Measurements from ENCODE around the gene PTP4A2.
"Not testable (repeated sequence)": the region's sequence is repeated elsewhere in the genome, so short reads cannot be mapped to it uniquely, and the experiment has no call there.

PTP4A2 gene

DNA sequence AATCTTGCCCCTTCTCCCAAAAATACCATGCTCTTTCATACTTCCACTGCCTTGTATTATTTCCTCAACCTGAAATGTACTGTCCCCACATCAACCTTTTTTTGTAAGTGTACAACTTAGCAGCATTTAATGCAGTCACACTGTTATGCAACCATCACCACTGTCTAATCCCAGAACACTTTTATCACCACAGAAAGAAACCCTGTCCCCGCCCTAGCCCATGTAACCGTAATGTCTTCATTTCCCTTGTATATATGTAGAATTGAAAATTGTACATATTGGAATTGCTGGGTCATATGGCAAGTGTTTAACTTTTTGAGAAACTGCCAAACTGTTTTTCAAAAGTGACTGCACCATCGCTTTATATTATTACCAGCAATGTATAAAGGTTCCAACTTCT is 37.4 kb downstream of the PTP4A2 start:
- Histone ChIP-seq H3K9me3 (ENCODE audit: low read depth, low read length) (no peaks in the 10 kb centered on the region), H3K27ac (no peak overlapping the region), H3K9ac (ENCODE audit: insufficient read length) (no peak overlapping the region), H3K4me3 (no peak overlapping the region), H3K36me3 (ENCODE audit: insufficient read depth, low read length) (peaks cover under 1% of the 10 kb centered on the region; the same call in 1 of the 2 replicates)
- no peak for DNase-seq (ENCODE audit: low read depth, low spot score)
- TF ChIP-seq POLR2AphosphoS5 (IDR thresholded peaks at IDR 0.05; ENCODE audit: borderline replicate concordance, low read depth, low read length) (no peak), EZH2 (IDR thresholded peaks at IDR 0.05) (no peak), FOXP2 (optimal IDR thresholded peaks at IDR 0.05; ENCODE audit: control extremely low read depth, extremely low read length, insufficient read depth) (no peak)

DNA sequence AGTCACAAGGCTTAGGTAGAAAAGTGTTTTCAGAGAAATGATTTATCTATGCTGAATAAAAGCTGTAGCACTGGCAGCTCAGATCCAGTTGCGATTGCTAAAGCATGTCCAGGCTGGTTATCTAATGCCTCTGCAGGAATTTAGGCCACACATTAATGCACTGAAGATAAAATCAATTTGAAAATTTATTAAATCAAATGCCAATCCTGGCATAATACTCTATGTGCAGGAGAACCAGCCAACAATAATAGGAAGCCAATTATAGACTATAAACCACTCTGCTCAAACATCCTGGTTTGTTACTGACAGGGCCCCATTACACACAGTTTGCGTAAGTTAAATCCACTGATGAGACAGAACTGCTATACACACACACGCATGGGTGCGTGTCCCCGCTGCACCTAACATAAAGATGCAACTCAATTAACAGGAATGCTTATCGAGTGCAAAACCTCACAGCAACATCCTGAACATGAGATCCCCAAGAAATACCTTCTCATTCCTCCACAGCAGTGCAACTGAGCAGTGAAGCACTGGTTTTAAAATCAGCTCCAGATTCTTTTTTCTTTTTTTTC is 40.6 kb downstream of the PTP4A2 start:
- TF ChIP-seq EZH2 (IDR thresholded peaks at IDR 0.05) (no peak), POLR2AphosphoS5 (IDR thresholded peaks at IDR 0.05; ENCODE audit: borderline replicate concordance, low read depth, low read length) (no peak), FOXP2 (optimal IDR thresholded peaks at IDR 0.05; ENCODE audit: control extremely low read depth, extremely low read length, insufficient read depth) (no peak)
- Histone ChIP-seq H3K4me3 (no peak overlapping the region), H3K27ac (0 out of 2 replicates have a peak overlapping the region, but pooled peaks have one; percentile 7), H3K9ac (ENCODE audit: insufficient read length) (no peak overlapping the region), H3K9me3 (ENCODE audit: low read depth, low read length) (no peaks in the 10 kb centered on the region), H3K36me3 (ENCODE audit: insufficient read depth, low read length) (no peaks in the 10 kb centered on the region)
- DNase-seq (ENCODE audit: low read depth, low spot score), result no peak

DNA sequence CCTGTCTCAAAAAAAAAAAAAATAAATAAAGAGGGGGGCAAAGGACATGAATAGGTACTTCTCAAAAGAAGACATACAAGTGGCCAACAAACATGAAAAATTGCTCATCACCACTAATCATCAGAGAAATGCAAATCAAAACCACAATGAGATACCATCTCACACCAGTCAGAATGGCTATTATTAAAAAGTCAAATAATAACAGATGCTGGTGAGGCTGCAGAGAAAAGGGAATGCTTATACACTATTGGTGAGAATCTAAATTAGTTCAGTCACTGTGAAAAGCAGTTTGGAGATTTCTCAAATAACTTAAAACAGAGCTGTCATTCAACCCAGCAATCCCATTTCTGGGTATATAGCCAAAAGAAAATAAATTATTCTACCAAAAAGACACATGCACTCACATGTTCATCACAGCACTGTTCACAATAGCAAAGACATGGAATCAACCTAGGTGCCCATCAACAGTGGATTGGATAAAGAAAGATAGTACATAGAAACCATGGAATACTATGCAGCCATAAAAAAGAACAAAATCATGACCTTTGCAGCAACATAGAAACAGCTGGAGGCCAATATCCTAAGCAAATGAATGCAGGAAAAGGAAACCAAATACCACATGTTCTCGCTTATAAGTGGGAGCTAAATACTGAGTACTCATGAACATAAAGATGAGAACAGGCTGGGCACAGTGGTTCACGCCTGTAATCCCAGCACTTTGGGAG is 42.5 kb downstream of the PTP4A2 start:
- H3K36me3 ChIP-seq (ENCODE audit: insufficient read depth, low read length); H3K9me3 ChIP-seq (ENCODE audit: low read depth, low read length); H3K27ac ChIP-seq; H3K4me3 ChIP-seq; H3K9ac ChIP-seq (ENCODE audit: insufficient read length); DNase-seq (ENCODE audit: low read depth, low spot score): not testable (repeated sequence)

DNA sequence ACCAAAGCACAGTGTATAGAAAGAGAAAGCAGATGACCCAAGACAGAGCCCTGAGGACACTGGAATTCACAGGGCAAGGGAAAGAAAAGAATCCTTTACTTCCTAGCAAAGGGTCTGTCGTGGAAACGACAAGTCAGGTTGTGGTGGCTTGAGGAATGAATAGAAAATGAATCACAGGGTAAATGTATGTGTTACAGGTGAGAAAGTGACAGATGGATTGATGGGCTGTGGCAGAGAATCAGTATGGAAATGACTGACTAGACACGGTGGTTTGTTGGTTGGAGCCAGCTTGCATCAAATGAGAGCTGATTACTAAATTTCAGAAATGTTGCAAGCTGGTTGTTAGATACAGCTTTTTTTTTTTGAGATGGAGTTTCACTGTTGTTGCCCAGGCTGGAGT is 46.9 kb downstream of the PTP4A2 start:
- no peak for TF ChIP-seq POLR2AphosphoS5 (IDR thresholded peaks at IDR 0.05; ENCODE audit: borderline replicate concordance, low read depth, low read length)
- no peak for TF ChIP-seq EZH2 (IDR thresholded peaks at IDR 0.05)
- no peak for TF ChIP-seq FOXP2 (optimal IDR thresholded peaks at IDR 0.05; ENCODE audit: control extremely low read depth, extremely low read length, insufficient read depth)
- Histone ChIP-seq H3K36me3 (ENCODE audit: insufficient read depth, low read length) (no peaks in the 10 kb centered on the region), H3K4me3 (no peak overlapping the region), H3K27ac (no peak overlapping the region), H3K9me3 (ENCODE audit: low read depth, low read length) (no peaks in the 10 kb centered on the region), H3K9ac (ENCODE audit: insufficient read length) (no peak overlapping the region)
- DNase-seq (ENCODE audit: low read depth, low spot score), result no peak

DNA sequence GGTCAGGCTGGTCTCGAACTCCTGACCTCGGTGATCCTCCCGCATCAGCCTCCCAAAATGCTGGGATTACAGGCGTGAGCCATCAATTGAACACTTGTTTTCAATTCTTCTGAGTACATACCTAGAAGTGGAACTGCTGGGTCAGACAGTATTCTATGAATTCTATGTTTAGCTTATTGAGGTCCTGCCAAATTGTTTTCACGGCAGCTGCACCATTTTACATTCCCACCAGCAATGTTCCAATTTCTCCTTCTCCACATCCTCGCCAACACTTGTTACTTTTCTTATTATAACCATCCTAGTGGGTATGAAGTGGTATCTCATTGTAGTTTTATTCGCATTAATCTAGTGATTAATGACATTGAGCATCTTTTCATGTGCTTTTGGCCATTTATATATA is 49.9 kb downstream of the PTP4A2 start:
- Histone ChIP-seq H3K9me3 (ENCODE audit: low read depth, low read length) (no peaks in the 10 kb centered on the region), H3K27ac (no peak overlapping the region), H3K4me3 (no peak overlapping the region), H3K9ac (ENCODE audit: insufficient read length) (no peak overlapping the region), H3K36me3 (ENCODE audit: insufficient read depth, low read length) (no peaks in the 10 kb centered on the region)
- DNase-seq (ENCODE audit: low read depth, low spot score), result no peak
- TF ChIP-seq FOXP2 (optimal IDR thresholded peaks at IDR 0.05; ENCODE audit: control extremely low read depth, extremely low read length, insufficient read depth) (no peak), POLR2AphosphoS5 (IDR thresholded peaks at IDR 0.05; ENCODE audit: borderline replicate concordance, low read depth, low read length) (no peak), EZH2 (IDR thresholded peaks at IDR 0.05) (no peak)

DNA sequence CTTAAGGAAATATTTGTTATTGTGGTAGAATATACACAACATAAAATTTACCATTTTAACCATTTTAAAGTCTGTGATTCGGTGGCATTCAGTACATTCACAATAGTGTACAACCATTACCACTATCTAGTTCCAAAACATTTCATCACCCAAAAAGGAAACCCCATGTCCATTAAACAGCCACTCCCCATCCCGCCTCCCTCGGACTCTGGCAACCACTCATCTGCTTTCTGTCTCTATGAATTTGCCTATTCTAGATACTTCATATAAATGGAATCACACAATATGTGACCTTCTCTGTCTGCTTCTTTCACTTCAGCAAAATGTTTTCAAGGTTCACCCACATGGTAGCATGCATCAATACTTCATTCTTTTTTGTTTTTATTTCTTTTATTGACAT is 51.3 kb downstream of the PTP4A2 start:
- no peak overlapping the region for H3K4me3 ChIP-seq
- DNase-seq (ENCODE audit: low read depth, low spot score), result no peak
- H3K27ac ChIP-seq, result no peak overlapping the region
- H3K36me3 ChIP-seq (ENCODE audit: insufficient read depth, low read length), result no peaks in the 10 kb centered on the region
- H3K9ac ChIP-seq (ENCODE audit: insufficient read length), result no peak overlapping the region
- H3K9me3 ChIP-seq (ENCODE audit: low read depth, low read length), result no peaks in the 10 kb centered on the region
- TF ChIP-seq FOXP2 (optimal IDR thresholded peaks at IDR 0.05; ENCODE audit: control extremely low read depth, extremely low read length, insufficient read depth), result no peak
- no peak for TF ChIP-seq POLR2AphosphoS5 (IDR thresholded peaks at IDR 0.05; ENCODE audit: borderline replicate concordance, low read depth, low read length)
- TF ChIP-seq EZH2 (IDR thresholded peaks at IDR 0.05), result no peak

DNA sequence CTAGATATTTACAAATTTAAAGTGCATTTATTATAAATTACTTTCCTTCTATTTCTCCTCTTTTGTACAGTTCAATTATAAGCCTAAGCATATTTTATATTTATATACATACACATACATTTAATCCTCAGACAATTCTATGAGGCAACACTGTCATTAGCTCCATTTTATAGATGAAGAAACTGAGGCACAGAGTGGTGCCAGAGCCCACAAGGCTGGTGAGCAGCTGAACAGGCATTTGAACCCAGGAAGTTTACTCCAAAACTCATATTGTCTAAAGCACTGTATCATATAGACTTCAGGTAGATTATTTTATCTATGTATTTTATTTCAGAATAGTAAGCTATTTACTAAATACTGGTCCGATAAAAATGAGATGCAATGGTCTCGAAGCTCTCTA is 52.3 kb downstream of the PTP4A2 start:
- H3K9ac ChIP-seq (ENCODE audit: insufficient read length), result no peak overlapping the region
- H3K27ac ChIP-seq, result no peak overlapping the region
- no peaks in the 10 kb centered on the region for H3K36me3 ChIP-seq (ENCODE audit: insufficient read depth, low read length)
- H3K4me3 ChIP-seq, result no peak overlapping the region
- TF ChIP-seq POLR2AphosphoS5 (IDR thresholded peaks at IDR 0.05; ENCODE audit: borderline replicate concordance, low read depth, low read length) (no peak), EZH2 (IDR thresholded peaks at IDR 0.05) (no peak), FOXP2 (optimal IDR thresholded peaks at IDR 0.05; ENCODE audit: control extremely low read depth, extremely low read length, insufficient read depth) (no peak)
- no peak for DNase-seq (ENCODE audit: low read depth, low spot score)
- H3K9me3 ChIP-seq (ENCODE audit: low read depth, low read length), result no peaks in the 10 kb centered on the region

DNA sequence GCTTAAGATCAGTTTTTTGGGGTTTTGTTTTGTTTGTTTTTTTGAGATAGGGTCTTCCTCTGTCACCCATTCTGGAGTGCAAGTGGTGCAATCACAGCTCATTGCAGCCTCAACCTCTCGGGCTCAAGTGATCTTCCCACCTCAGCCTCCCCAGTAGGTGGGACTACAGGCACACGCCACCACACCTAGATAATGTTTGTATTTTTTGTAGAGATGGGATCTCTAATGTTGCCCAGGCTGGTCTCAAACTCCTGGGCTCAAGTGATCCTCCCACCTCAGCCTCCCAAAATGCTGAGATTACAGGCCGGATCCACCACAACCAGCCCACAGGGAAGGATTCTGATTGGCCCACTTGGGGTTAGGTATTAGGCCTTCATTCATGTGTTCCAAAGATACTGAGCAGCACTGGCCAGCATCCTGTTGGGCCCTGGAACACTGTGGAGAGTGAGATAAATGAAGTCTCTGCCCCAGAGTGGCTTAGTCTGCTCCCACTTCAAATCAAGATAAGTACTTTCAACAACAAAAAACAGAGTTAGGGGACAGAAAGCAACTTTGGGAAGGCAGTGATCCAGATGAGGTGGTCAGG is 54.7 kb downstream of the PTP4A2 start:
- Histone ChIP-seq H3K36me3 (ENCODE audit: insufficient read depth, low read length) (no peaks in the 10 kb centered on the region), H3K27ac (no peak overlapping the region), H3K9ac (ENCODE audit: insufficient read length) (no peak overlapping the region), H3K4me3 (no peak overlapping the region), H3K9me3 (ENCODE audit: low read depth, low read length) (no peaks in the 10 kb centered on the region)
- TF ChIP-seq FOXP2 (optimal IDR thresholded peaks at IDR 0.05; ENCODE audit: control extremely low read depth, extremely low read length, insufficient read depth) (no peak), POLR2AphosphoS5 (IDR thresholded peaks at IDR 0.05; ENCODE audit: borderline replicate concordance, low read depth, low read length) (no peak), EZH2 (IDR thresholded peaks at IDR 0.05) (no peak)
- DNase-seq (ENCODE audit: low read depth, low spot score), result no peak
